Measurements from ENCODE around the gene PDE10A. TPM values are rescaled to one million over a fixed set of nuclear protein-coding genes. Genes with fewer than 3 reads are reported as not detected.
"Not testable (repeated sequence)": the region's sequence is repeated elsewhere in the genome, so short reads cannot be mapped to it uniquely, and the experiment has no call there.

The PDE10A gene
- total RNA-seq, 2 donors from 2014 or later: not detected

DNA sequence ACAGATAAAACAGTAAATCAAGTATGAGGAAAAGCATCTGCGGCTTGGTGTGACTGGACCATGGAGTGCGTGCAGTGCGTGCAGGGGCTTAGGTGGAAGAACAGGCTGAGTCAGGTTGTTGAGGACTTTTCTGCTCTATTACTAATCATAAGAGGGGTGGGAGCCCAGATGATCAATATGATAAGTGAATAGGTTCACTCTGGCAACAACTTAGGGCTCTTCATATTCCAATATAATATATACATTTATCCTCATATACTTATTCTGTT, 56.4 kb downstream of the PDE10A start:
- no peak for ATAC-seq (replicated peaks)
- no peak overlapping the region for H3K27ac Mint-ChIP-seq
- no peaks in the 10 kb centered on the region for H3K4me1 Mint-ChIP-seq
- H3K27me3 Mint-ChIP-seq: no peaks in the 10 kb centered on the region
- H3K36me3 Mint-ChIP-seq (ENCODE audit: low read depth): no peaks in the 10 kb centered on the region
- no peak overlapping the region for H3K4me3 Mint-ChIP-seq
- peaks cover under 1% of the 10 kb centered on the region for H3K9me3 Mint-ChIP-seq

DNA sequence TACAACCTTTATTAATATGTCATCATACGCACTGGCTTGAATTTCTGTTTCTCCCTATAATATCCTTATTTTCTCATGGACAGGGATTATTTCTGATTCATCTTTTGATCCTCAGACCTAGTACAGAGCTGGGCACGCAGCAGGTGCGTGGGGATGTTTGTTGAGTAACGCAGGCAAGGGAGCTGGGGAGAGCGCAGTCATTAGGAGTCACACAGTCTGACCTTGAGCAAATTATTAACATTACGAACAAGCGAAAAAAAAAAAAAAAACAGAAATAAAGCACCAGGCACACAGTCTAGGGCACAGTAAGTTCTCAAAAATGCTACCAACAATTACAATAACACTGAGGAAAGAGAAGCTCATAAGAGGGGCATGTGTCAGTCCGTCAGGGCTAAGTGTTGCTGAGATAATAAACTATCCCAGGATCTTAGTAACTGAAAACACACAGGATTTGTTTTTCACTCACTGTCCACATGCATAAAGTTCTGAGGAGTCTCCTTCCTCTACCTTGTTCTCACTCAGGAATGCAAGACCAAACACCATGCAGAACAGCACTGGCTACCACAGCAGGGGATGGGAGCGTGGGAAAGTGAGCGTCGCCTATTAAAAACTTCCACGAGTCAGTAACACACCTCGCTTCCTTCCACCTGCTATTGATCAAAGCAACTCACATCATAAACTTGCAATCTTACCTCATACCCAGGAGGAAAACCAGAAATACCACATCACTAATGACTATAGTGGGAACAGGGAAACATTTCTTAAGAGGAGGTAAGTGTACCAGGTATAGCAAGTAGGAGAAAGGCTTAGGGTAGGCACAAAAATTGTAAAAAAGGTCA, 56.9 kb downstream of the PDE10A start:
- no peak overlapping the region for H3K4me3 Mint-ChIP-seq
- no peaks in the 10 kb centered on the region for H3K27me3 Mint-ChIP-seq
- H3K9me3 Mint-ChIP-seq: no peaks in the 10 kb centered on the region
- H3K36me3 Mint-ChIP-seq (ENCODE audit: low read depth): no peaks in the 10 kb centered on the region
- ATAC-seq (replicated peaks): no peak
- H3K27ac Mint-ChIP-seq: no peak overlapping the region
- no peaks in the 10 kb centered on the region for H3K4me1 Mint-ChIP-seq

DNA sequence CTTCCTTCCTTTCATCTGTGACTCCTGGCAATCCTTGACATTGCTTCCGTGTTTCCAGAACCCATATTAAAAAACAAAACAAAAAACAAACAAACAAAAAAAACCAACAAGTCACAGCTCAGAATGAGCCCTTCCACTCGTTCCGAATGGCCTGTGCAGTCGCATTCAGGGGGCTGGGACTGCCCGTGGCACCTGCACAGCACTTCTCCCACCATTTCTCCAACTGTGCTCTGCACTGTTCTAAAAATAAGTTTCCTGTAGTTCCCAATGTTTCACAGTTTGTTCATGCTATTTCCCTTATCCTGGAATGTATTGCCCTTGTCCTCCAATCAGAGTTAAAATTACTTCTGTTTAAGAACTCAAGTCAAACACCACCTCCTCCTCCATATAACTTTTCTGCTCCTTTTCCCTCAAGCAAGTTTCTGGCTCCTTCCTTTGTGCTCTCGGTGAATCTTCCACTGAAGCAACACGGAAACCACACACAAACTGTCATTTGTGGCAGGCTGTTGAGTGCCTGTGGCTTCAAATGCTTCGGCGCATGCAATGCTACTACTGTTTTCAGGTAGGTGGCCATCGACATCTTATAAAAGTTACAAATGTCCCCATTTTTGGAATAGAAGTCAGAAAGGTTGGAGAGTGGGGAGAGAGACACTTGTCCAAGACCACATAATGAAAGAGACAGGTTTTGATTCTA, 57.7 kb downstream of the PDE10A start:
- Mint-ChIP-seq H3K9me3 (no peaks in the 10 kb centered on the region), H3K27ac (no peak overlapping the region)

DNA sequence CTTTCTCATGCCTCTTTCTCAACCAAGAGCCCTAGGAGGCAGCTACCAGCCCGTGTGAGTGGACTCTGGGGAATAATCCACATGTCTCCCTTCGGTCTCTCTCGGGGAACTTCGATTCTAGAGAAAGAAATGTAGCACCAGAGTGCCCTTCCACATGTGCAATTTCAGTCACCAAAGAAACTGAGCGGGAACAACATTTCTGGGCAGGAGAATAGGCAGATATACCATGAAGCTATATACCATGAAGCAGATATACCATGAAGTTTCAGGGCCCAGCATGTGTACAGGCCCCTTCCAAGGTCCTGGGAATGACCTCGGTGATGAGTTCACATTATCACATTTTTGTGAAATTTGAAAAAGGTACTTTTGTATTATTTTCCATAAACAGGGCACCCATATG, 60.8 kb downstream of the PDE10A start:
- ATAC-seq (replicated peaks): no peak
- Mint-ChIP-seq H3K9me3 (no peaks in the 10 kb centered on the region), H3K4me1 (no peaks in the 10 kb centered on the region), H3K27me3 (no peaks in the 10 kb centered on the region), H3K4me3 (no peak overlapping the region), H3K27ac (no peak overlapping the region), H3K36me3 (ENCODE audit: low read depth) (no peaks in the 10 kb centered on the region)

More for the DNA sequence above, 57.7 kb downstream of the PDE10A start:
- H3K36me3 Mint-ChIP-seq (ENCODE audit: low read depth): no peaks in the 10 kb centered on the region
- H3K4me3 Mint-ChIP-seq: no peak overlapping the region
- no peaks in the 10 kb centered on the region for H3K27me3 Mint-ChIP-seq
- ATAC-seq (replicated peaks): no peak
- no peaks in the 10 kb centered on the region for H3K4me1 Mint-ChIP-seq

DNA sequence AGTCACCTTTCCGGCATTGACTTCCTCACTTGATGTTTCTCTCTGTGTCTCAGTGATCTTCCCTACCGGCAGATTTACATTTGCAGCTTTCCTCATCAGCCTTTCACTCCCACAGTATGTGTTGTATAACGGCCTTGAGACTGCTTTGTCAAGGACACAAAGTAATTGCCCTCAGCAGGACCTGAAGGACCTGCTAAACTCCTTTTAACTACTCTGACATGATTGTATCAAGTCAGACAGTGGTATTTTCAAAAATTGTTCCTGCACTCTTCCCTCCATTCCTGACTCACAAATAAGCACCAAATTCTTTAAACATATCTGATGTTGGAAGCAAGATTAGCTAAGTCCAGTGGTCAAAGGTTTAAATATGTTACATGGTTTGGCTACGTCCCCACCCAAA, 62.4 kb downstream of the PDE10A start:
- H3K27me3 Mint-ChIP-seq: no peaks in the 10 kb centered on the region
- H3K4me1 Mint-ChIP-seq: no peaks in the 10 kb centered on the region
- no peaks in the 10 kb centered on the region for H3K36me3 Mint-ChIP-seq (ENCODE audit: low read depth)
- no peak for ATAC-seq (replicated peaks)
- H3K27ac Mint-ChIP-seq: no peak overlapping the region
- peaks cover 4% of the 10 kb centered on the region for H3K9me3 Mint-ChIP-seq
- H3K4me3 Mint-ChIP-seq: no peak overlapping the region

DNA sequence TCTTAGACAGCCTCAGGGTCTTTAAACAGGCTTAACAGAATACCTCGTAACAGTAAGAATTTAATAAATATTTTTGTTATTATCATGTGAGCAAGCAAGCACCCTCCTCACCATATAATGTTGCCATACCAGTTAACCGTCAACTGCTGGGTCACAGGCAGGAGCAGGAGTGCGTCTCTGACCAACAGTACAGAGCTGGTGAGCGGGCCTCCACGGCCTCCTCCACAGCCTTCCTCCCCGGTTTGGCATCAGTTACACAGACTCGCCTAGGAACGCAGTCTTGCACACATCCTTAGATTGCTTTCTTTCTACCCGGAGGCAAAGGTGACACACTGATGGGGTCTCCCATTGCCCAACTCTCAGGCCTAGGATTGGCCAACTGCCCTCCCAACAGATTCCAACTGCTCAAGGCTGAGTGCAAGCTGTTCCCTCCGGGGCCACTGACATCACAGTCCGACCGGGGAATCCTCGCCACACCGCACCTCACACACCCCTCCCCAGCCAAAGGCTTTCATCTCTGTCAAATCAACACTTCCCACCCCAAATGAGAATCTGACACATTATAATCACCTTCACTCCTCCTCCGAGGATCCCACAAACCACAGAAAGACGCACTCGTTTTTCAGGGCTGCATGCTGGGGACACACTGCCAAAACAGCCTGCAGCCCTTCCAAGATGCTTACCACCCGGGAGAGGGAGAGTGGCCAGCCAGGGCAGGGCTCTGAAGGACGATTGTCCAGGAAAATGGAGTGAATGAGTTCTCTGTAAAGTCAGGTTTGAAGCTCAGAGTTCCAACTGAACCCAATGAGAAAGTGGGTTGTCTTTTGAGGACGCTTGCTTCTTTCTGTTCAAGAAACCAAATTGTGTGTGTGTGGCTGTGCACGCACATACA, 63.2 kb downstream of the PDE10A start:
- H3K4me3 Mint-ChIP-seq: no peak overlapping the region
- no peaks in the 10 kb centered on the region for H3K27me3 Mint-ChIP-seq
- no peak for ATAC-seq (replicated peaks)
- H3K36me3 Mint-ChIP-seq (ENCODE audit: low read depth): no peaks in the 10 kb centered on the region
- H3K27ac Mint-ChIP-seq: no peak overlapping the region
- peaks cover 4% of the 10 kb centered on the region for H3K9me3 Mint-ChIP-seq
- no peaks in the 10 kb centered on the region for H3K4me1 Mint-ChIP-seq

GRCh38 chr6:165599121-165599520, 63.9 kb downstream of the PDE10A start:
- no peaks in the 10 kb centered on the region for H3K36me3 Mint-ChIP-seq (ENCODE audit: low read depth)
- no peak overlapping the region for H3K27ac Mint-ChIP-seq
- H3K27me3 Mint-ChIP-seq: no peaks in the 10 kb centered on the region
- H3K9me3 Mint-ChIP-seq: peaks cover 4% of the 10 kb centered on the region
- ATAC-seq (replicated peaks): no peak
- H3K4me3 Mint-ChIP-seq: no peak overlapping the region
- H3K4me1 Mint-ChIP-seq: no peaks in the 10 kb centered on the region

DNA sequence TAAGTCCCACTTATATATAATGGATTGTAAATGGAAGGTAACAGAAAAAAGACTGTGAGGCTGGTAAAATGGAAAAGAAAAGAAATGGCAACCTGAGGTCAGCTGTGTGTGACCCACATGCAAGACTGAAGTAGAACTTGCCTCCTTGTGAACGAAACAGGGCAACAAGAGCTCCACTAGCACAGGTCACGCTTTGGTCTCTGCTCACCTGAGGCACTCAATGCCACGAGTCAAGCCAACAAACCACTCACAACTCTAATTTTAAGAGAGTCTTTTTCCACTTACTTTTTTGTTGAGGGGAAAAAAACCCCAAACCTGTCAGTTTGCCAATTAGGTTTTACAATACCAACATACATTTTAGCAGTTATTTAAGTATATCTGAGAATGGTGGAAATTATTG, 65.2 kb downstream of the PDE10A start:
- H3K9me3 Mint-ChIP-seq: peaks cover 8% of the 10 kb centered on the region
- H3K4me1 Mint-ChIP-seq: no peaks in the 10 kb centered on the region
- H3K36me3 Mint-ChIP-seq (ENCODE audit: low read depth): no peaks in the 10 kb centered on the region
- no peaks in the 10 kb centered on the region for H3K27me3 Mint-ChIP-seq
- no peak overlapping the region for H3K4me3 Mint-ChIP-seq
- H3K27ac Mint-ChIP-seq: no peak overlapping the region
- ATAC-seq (replicated peaks): no peak

DNA sequence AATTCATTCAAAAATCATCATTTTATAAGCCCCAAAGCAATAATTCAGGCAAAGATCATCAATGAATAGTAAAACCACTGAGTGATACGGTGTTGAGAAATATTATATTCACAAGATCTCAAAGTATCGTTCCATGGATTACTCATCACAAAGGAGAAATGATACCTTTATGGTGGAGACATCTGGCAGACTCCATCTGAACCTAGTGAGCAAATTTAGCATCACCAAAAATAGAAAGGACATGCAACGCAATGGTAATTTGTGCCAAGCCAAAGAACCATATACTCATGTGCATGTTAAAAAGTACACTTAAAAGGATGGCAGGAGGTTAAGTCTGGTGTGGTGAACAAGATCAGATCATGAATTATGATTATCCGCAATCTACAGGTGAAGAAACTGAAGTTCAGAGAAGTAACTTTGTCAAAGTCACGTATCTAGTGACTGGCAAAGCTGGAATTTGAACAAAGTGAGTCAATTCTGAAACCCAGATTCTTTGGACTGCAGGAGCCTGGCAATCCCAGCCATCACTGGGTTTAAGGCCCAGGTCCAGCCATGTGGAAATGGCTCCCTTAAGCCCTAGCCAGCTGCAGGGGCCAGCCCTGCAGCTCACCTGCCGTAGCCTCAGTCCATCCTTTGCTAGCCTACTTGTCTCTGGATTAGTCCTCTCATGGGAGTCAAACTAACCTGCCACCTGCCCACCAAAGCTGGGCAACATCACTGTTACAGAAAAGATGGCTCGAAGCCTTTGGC, 68.3 kb downstream of the PDE10A start:
- no peak for ATAC-seq (replicated peaks)
- Mint-ChIP-seq H3K27ac (no peak overlapping the region), H3K36me3 (ENCODE audit: low read depth) (no peaks in the 10 kb centered on the region), H3K4me1 (no peaks in the 10 kb centered on the region), H3K9me3 (peaks cover 8% of the 10 kb centered on the region), H3K27me3 (no peaks in the 10 kb centered on the region), H3K4me3 (no peak overlapping the region)

- H3K36me3 Mint-ChIP-seq (ENCODE audit: low read depth); H3K4me3 Mint-ChIP-seq; H3K27ac Mint-ChIP-seq; ATAC-seq (replicated peaks); H3K9me3 Mint-ChIP-seq; H3K27me3 Mint-ChIP-seq; H3K4me1 Mint-ChIP-seq: not testable (repeated sequence)
Observed at GRCh38 chr6:165592947-165593346, 70.1 kb downstream of the PDE10A start.

DNA sequence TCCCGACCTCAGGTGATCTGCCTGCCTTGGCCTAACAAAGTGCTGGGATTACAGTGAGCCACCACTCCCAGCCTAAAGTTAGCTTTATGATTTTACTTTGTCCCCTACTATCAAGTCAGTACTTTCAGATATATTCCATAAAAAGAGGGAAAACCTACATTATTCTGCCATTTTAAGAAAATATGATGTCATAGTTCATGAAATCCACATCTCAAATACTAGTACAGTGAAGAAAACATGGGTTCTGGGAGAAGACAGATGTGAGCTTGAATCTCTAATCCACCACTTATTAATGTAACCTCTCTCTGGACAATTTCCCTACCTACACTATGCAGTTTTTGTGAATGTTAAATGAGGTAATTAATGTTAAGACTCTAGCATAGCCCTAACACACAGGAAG, 74.5 kb downstream of the PDE10A start:
- no peak for ATAC-seq (replicated peaks)
- Mint-ChIP-seq H3K4me1 (no peaks in the 10 kb centered on the region), H3K4me3 (no peak overlapping the region), H3K9me3 (peaks cover 9% of the 10 kb centered on the region), H3K27me3 (peaks cover 3% of the 10 kb centered on the region), H3K36me3 (ENCODE audit: low read depth) (no peaks in the 10 kb centered on the region), H3K27ac (no peak overlapping the region)

GRCh38 chr6:165587206-165587605, 75.8 kb downstream of the PDE10A start:
- ATAC-seq (replicated peaks): no peak
- Mint-ChIP-seq H3K9me3 (peaks cover 6% of the 10 kb centered on the region), H3K36me3 (ENCODE audit: low read depth) (no peaks in the 10 kb centered on the region), H3K4me1 (no peaks in the 10 kb centered on the region), H3K4me3 (no peak overlapping the region), H3K27ac (no peak overlapping the region), H3K27me3 (peaks cover 3% of the 10 kb centered on the region)

GRCh38 chr6:165586706-165587105, 76.3 kb downstream of the PDE10A start:
- Mint-ChIP-seq H3K4me1 (no peaks in the 10 kb centered on the region), H3K4me3 (no peak overlapping the region), H3K27me3 (peaks cover 3% of the 10 kb centered on the region), H3K27ac (no peak overlapping the region), H3K9me3 (peaks cover 6% of the 10 kb centered on the region), H3K36me3 (ENCODE audit: low read depth) (no peaks in the 10 kb centered on the region)
- no peak for ATAC-seq (replicated peaks)

DNA sequence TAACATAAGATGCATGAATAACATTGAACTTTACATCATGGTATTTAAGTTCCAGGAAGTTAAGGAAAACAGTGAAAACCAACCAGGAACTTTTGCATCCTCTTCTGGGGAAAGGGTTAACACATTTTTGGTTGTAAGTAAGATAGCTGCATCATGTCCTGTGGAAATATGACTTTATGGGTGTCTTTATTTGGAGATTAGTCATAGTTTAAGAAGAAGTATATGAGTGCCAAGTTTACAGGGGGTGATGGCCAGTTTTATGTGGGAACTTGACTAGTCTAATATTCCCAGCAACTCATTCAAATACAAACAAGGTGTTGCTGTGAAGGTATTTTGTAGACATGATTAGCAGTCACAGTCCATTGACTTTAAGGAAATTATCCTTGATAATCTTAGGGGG, 78.0 kb downstream of the PDE10A start:
- Mint-ChIP-seq H3K27ac (no peak overlapping the region), H3K27me3 (peaks cover 3% of the 10 kb centered on the region), H3K4me3 (no peak overlapping the region), H3K9me3 (peaks cover 6% of the 10 kb centered on the region), H3K36me3 (ENCODE audit: low read depth) (no peaks in the 10 kb centered on the region), H3K4me1 (no peaks in the 10 kb centered on the region)
- no peak for ATAC-seq (replicated peaks)
